GM18526 (cell line): Measurements from ENCODE around the gene CPT2.

ENCODE experiments used
- POLR2A ChIP-seq: IDR thresholded peaks from 3 replicates; pipeline ENCODE4 v1.6.1; 2011; ENCODE audit not compliant: insufficient read length; ENCODE audit errors: extremely low read depth

Gene CPT2

GRCh38 chr1:53174971-53175913, 21.4 kb upstream of the CPT2 start:
- TF ChIP-seq POLR2A, result no peak

GRCh38 chr1:53176452-53177208, 20.0 kb upstream of the CPT2 start:
- no peak for TF ChIP-seq POLR2A

- TF ChIP-seq POLR2A, result no peak
Observed at GRCh38 chr1:53180226-53180625, 16.4 kb upstream of the CPT2 start.

- TF ChIP-seq POLR2A, result no peak
Observed at GRCh38 chr1:53180951-53181350, 15.7 kb upstream of the CPT2 start.

DNA sequence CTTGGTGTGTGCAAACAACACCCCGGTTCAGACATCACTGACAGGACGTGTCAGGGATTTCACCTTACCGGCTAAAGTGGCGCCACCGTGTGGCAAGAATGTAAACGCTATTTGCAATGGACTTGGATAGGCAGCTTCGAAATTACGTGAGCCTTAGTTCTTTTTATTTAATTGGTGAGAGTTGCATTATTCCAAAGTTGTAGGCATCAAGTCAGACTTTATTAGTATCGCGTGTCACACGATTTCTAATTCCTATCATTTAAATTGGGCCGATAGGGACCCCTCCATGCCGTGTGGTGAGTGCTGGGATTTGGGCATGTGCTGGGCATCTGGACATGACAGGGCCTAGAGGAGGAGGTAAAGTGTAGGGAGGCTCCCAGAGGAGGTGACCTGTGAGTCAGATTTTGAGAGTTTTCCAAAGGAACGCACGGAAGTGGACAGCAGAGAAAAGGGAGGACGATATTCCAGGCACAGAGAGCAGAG, 14.5 kb upstream of the CPT2 start:
- TF ChIP-seq POLR2A, result no peak

DNA sequence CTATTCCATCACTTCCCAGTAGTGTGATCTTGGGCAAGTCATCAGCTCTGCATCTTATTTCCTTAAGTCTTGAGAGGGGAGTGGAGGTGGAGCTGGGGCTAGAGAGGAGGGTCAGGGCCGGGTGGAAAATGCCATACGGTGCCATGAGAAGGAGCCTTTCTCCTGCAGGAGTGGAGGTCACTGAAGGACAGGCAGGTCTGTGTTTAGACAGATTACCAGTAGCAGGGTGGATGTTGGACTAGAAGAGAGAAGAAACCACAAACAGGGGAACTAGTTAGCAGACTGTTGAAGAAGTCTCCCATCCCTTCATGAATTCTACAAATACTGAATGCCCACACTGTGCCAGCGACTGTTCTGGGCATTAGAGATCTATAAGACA, 13.9 kb upstream of the CPT2 start:
- TF ChIP-seq POLR2A, result no peak

DNA sequence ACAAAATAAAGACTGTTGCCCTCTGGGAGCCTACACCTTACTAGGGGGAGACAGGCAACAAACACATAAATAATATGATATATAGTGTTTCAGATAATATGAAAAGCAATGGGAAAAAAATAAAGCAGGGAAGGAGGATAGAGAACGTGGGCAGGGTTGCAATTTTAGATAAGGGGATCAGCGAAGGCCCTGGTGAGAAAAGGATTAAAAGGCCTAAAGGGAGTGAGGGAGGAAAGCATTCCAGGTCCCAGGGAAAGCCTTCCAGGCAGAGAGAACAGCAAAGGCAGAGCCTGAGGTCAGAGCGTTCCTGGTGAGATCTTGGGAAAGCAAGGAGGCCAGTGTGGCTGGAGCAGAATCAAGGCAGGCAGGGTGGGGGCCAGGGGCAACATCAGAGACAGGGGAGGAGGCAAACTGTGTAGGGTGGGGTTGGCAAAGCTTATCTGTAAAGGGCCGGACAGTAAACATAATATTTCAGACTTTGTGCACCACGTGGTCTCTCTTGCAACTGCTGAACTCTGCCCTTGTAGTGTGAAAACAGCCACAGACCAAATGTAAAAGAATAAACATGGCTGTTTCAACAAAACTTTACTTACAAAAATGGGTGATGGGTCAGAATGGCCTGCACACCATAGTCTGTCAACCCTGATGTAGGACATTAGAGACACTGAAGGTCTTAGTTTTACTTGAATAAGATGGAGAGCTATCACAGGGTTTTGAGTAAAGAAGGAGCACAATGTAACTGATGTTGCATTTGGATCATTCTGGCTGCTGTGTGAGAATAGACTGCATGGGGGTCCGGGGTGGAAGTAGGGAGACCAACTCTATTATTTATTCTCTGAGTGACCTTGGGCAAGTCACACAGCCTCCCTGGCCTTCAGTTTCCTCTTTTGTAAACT, 13.3 kb upstream of the CPT2 start:
- no peak for TF ChIP-seq POLR2A

GRCh38 chr1:53186533-53186932, 10.1 kb upstream of the CPT2 start:
- no peak for TF ChIP-seq POLR2A

DNA sequence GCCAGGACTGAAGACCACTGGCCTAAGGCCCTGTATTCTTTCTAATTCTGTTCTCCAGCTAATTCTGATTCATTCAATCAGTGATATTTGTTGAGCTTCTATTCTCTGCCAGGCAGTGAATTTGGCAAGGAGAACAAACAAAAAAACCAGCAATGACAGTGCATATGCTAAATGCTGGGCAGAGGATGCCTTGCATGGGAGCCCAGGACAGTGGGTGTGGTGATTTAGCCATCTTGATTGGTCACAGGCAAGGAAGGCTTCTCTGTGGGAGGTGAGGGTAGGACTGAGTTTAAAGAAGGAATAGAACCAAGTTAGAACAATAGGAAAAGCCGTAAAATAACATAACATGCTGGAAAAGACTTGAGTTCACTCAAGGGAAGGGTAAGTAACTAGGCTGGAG, 9.2 kb upstream of the CPT2 start:
- no peak for TF ChIP-seq POLR2A

- TF ChIP-seq POLR2A, result no peak
Observed at GRCh38 chr1:53188099-53188498, 8.5 kb upstream of the CPT2 start.

DNA sequence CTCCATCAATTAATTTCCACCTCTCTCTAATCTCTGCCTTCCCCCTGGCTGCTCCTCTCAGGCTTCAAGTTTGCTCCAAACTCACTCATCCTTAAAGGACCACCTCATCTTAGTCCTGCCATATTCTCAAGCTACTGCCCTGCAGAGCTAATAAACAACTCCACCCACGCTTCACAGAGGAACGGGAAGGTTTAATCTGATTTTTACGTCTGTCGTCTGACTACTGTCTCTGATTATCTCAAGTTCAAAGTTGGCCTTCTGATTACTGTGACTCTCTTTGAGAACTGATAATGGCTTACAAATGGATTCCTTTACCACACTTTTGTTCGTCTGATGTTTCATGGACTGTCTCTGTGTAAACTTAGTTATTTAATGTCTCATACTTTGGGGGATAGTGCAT, 7.6 kb upstream of the CPT2 start:
- no peak for TF ChIP-seq POLR2A

DNA sequence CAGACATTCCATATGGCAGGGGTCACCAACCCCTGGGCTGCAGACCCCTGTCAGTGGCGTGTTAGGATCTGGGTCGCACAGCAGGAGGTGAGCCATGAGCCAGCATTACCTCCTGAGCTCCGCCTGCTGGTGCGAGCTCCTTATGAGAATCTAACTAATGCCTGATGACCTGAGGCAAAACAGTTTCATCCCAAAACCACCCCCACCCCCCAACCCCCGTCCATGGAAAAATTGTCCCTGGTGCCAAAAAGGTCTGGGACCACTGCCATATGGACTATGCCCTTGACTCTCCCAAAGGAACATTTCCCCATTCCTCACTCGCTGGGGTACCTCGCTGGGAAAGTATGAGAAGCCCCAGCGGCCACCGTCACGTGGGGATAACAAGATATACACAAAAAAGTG, 6.4 kb upstream of the CPT2 start:
- TF ChIP-seq POLR2A, result no peak

DNA sequence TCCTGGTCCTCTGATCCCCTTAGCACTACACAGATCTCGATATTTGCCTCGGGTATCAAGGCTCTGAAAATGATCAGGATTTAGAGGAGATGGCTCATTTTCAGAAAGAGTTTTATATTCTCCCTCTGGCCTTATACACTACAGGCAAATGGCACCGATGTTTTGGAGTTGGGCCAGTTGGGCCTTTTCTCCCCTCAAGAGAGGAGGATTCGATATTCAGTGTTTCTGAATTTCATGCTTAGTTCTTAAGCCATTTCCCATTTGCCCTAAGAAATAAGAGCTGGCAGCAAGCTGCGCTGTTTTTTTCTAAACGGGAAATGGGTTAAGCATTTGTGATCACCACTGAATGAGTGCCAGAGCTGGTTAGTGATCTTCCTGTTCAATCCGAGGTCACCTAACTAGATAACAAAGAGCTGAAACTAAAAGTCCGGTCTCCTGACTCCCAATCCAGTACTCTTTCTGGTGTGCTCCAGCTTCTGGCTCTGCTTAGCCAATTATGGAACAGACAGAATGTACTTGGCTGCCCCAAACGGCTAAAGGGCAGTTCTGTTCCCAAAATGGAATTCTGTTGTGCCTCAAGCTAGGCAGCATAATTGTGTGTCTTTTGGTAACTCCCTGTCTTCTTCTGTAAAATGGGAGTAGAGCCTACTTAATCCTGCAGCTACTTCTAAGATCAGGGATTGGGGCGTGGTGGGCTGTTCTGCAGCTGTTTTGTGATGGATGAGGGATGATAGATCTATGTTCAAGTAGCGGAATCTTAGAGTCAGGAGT, 1.2 kb upstream of the CPT2 start:
- no peak for TF ChIP-seq POLR2A

DNA sequence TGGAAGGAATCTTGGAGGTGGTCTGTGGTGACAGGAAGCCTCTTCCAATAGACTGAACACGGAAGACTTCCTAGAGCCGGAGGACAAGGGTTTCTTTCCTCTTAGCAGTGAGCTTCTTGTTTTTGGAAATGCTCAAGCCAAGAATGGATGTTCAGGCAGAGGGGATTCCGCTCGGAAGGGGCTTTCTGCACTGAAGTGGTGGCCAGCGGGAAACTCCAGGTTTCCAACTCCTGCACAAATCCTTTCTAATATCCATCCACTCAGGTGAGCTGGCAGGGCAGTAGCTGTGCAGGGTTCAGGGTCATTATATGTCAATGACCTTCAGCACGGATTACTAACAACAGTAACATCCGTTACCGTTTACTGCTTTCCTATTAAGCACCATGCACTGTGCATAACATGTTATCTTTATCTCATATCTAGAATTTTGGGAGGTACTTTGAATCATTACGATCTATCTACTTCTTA, 573 bp upstream of the CPT2 start:
- TF ChIP-seq POLR2A, result no peak
